Measurements from ENCODE around the gene AXIN2. TPM values are rescaled to one million over a fixed set of nuclear protein-coding genes. Genes with fewer than 3 reads are reported as not detected.

Gene AXIN2
- total RNA-seq, 2 experiments from 2014 or later, result 7.7 to 9.8 TPM

GRCh38 chr17:65567566-65567965 lies 6.1 kb upstream of the AXIN2 start:
- DNase-seq, result no peak
- H3K4me1 Mint-ChIP-seq, result peaks cover 7% of the 10 kb centered on the region
- peaks cover 5% of the 10 kb centered on the region for H3K27me3 Mint-ChIP-seq
- no peaks in the 10 kb centered on the region for H3K36me3 Mint-ChIP-seq
- H3K4me3 Mint-ChIP-seq, result no peak overlapping the region
- no peak for ATAC-seq (ENCODE audit: low read depth)
- H3K9me3 Mint-ChIP-seq, result no peaks in the 10 kb centered on the region
- POLR2A ChIA-PET, result no interaction called here
- no peak overlapping the region for H3K27ac Mint-ChIP-seq

DNA sequence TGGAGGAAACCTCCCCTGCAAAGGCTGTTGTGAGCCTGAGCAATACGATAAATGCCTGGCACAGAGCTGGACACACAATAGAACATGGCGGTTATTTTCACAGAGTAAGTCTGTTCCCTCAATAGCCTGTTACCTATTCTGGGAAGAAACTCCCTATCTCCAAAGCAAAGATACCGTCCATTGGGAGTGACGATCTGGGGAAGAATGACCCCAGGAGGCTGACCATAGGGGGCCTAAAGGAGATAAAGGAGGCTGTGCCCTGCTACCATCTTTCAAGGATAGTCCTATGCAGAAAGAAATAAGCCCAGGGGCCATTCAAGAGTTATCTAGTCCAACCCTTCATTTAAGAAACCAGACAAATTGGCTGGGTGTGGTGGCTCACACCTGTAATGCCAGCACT lies 4.1 kb upstream of the AXIN2 start:
- no peak overlapping the region for H3K4me3 Mint-ChIP-seq
- H3K36me3 Mint-ChIP-seq, result no peaks in the 10 kb centered on the region

DNA sequence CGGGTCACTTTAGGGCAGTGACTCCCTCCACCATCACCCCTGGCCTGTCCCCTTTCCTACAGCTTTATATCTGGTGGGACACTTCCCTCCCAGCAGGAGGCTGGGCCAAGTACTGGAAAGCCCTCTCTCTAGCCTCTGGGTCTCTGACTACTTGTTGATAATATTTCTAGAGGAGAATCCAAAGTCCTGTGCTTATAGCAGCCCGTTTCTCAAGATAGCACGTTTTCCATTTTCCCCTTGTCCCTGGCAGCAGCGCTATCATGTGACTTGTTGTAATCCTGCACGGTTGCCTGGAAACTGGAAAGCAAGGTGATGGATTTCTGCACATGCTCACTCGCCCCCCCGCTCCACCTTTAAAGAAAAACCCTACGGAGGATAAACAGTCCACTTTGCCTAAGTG lies 3.3 kb upstream of the AXIN2 start:
- Mint-ChIP-seq H3K9me3 (no peaks in the 10 kb centered on the region), H3K36me3 (no peaks in the 10 kb centered on the region), H3K27me3 (peaks cover 2% of the 10 kb centered on the region), H3K4me1 (peaks cover 13% of the 10 kb centered on the region), H3K27ac (no peak overlapping the region), H3K4me3 (no peak overlapping the region)
- ATAC-seq (ENCODE audit: low read depth), result no peak
- no peak for DNase-seq
- POLR2A ChIA-PET, result no interaction called here

More for the DNA sequence above, 4.1 kb upstream of the AXIN2 start:
- ATAC-seq (ENCODE audit: low read depth) (no peak), DNase-seq (no peak)
- peaks cover 13% of the 10 kb centered on the region for H3K4me1 Mint-ChIP-seq
- POLR2A ChIA-PET, result no interaction called here
- H3K27ac Mint-ChIP-seq, result no peak overlapping the region
- peaks cover 3% of the 10 kb centered on the region for H3K27me3 Mint-ChIP-seq
- no peaks in the 10 kb centered on the region for H3K9me3 Mint-ChIP-seq

GRCh38 chr17:65562206-65562531 lies 721 bp upstream of the AXIN2 start:
- Mint-ChIP-seq H3K9me3 (no peaks in the 10 kb centered on the region), H3K4me3 (peak overlapping the region; percentile 86), H3K4me1 (peaks cover 23% of the 10 kb centered on the region), H3K27me3 (peaks cover 12% of the 10 kb centered on the region), H3K27ac (no peak overlapping the region), H3K36me3 (peaks cover 4% of the 10 kb centered on the region)
- POLR2A ChIA-PET, result no interaction called here
- ATAC-seq (ENCODE audit: low read depth) (no peak), DNase-seq (no peak)

DNA sequence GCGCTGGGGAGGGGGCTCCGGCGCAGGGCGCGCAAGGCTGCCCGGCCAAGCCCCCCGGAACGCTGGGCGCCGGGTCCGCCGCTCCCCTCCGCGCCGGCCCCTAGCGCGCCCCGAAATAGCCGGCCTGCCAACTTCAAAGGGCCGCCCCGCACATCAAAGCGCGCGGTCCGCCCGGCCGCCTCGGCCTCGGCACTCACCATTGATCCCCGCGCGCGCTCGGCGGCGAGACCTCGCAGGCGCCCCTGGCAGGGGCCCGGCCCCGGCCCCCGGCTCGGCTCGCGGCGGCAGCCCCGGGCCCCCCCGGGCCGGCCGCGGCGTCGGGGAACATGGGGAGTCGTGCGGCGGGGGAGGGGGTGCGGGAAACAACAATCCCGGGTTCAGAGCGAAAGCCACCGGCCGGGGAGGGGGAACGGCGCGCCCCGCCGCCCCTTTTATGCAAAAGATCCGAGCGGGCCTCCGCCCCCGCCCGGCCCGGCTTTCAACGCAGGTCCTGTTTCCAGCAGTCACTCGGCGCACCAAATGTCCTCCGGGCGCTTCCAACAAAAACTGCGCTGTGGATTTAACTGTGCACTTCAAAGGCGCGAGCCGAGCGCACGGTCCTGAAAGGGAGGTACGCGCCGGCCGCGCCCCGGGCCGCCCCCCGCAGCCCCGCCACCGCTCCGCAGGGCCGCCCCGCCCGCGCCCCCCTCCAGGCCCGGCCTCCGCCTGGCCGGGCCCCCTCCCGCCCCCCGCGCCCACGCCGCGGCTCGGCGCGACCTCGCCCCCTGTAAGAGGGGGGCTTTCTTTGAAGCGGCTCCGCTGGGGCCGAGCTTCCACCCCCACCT lies 608 bp downstream of the AXIN2 start:
- Mint-ChIP-seq H3K36me3 (peaks cover 4% of the 10 kb centered on the region), H3K9me3 (no peaks in the 10 kb centered on the region), H3K4me3 (peak overlapping the region; percentile 86), H3K4me1 (peaks cover 23% of the 10 kb centered on the region), H3K27me3 (peaks cover 12% of the 10 kb centered on the region), H3K27ac (peak overlapping the region; percentile 75)
- ATAC-seq (ENCODE audit: low read depth) (peak; percentile 41), DNase-seq (peak; percentile 74)
- POLR2A ChIA-PET, result no interaction called here

DNA sequence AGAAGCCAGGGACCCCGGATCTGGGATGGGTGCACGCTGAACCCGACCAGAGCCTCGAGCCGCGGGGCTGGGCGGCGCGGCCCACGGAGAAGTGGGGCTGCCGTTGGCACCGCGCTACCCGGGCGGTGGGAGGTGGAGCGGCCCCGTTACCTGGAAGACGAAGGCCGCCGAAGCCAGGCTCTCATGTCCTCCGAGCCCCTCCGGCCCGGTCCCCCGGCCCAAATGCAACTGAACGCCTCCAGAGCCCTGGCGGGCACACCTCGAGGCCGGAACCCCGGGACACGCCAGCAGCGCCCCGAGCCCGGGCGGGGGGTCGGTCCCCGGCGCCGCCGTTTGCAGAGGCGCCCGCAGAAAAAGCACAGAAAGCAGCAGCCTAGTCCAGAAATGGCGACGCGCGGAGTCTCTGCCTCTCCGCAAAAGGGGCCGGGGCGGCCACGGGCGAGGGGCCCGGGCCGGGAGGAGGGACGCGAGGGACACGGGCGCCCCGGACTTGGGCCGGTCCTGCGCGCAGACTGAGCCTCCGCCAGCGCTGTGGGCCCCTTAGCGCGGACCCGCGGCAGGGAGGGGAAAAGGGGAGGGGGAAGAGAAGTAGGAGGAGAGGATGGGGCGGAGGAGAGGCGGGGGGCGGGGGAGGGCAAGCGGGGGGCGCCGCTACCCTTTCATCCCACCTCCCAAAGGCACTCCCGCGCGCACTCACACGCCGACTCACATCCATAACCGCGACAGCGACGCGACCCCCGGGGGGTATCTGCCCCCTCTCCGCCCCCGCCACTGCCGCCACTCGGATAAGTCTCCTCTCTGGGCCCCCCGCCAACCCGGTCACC lies 1.4 kb downstream of the AXIN2 start:
- H3K4me3 Mint-ChIP-seq, result peak overlapping the region; percentile 84
- no peak for ATAC-seq (ENCODE audit: low read depth)
- no peaks in the 10 kb centered on the region for H3K9me3 Mint-ChIP-seq
- H3K27me3 Mint-ChIP-seq, result peaks cover 12% of the 10 kb centered on the region
- peaks cover 23% of the 10 kb centered on the region for H3K4me1 Mint-ChIP-seq
- POLR2A ChIA-PET, result no interaction called here
- peak; percentile 59 for DNase-seq
- peaks cover 4% of the 10 kb centered on the region for H3K36me3 Mint-ChIP-seq
- no peak overlapping the region for H3K27ac Mint-ChIP-seq

DNA sequence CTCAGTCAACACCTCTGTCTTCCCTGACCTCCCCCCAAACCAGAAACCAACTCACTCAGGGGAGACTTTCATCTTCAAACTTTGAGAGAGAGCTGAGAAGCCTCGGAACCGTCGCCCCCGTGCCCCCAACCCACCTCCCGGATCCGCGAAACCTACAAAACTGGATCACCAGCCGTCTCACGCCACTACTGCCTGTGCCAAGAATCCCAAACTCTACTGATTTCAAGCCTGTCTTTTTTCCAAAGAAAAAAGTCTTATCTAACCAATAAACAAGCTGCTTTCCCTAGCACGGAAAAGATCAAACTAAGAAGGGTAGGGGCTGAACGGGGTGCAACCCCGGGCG lies 2.0 kb downstream of the AXIN2 start:
- Mint-ChIP-seq H3K27me3 (peaks cover 12% of the 10 kb centered on the region), H3K36me3 (peaks cover 4% of the 10 kb centered on the region), H3K9me3 (no peaks in the 10 kb centered on the region), H3K4me1 (peaks cover 25% of the 10 kb centered on the region), H3K4me3 (peak overlapping the region; percentile 84), H3K27ac (peak overlapping the region; percentile 68)
- POLR2A ChIA-PET, result no interaction called here
- ATAC-seq (ENCODE audit: low read depth) (no peak), DNase-seq (no peak)

- peaks cover 20% of the 10 kb centered on the region for H3K4me1 Mint-ChIP-seq
- DNase-seq (no peak), ATAC-seq (ENCODE audit: low read depth) (no peak)
- peaks cover 15% of the 10 kb centered on the region for H3K27me3 Mint-ChIP-seq
- POLR2A ChIA-PET, result no interaction called here
- H3K9me3 Mint-ChIP-seq, result no peaks in the 10 kb centered on the region
- peak overlapping the region; percentile 84 for H3K4me3 Mint-ChIP-seq
- peak overlapping the region; percentile 68 for H3K27ac Mint-ChIP-seq
- H3K36me3 Mint-ChIP-seq, result peaks cover 4% of the 10 kb centered on the region
These were observed 2.6 kb downstream of the AXIN2 start for GRCh38 chr17:65558683-65559460.

GRCh38 chr17:65558311-65558682 lies 3.2 kb downstream of the AXIN2 start:
- POLR2A ChIA-PET, result no interaction called here
- Mint-ChIP-seq H3K4me1 (peaks cover 20% of the 10 kb centered on the region), H3K36me3 (peaks cover 4% of the 10 kb centered on the region), H3K27ac (no peak overlapping the region), H3K27me3 (peaks cover 15% of the 10 kb centered on the region), H3K4me3 (peak overlapping the region; percentile 84), H3K9me3 (no peaks in the 10 kb centered on the region)
- DNase-seq (no peak), ATAC-seq (ENCODE audit: low read depth) (no peak)

DNA sequence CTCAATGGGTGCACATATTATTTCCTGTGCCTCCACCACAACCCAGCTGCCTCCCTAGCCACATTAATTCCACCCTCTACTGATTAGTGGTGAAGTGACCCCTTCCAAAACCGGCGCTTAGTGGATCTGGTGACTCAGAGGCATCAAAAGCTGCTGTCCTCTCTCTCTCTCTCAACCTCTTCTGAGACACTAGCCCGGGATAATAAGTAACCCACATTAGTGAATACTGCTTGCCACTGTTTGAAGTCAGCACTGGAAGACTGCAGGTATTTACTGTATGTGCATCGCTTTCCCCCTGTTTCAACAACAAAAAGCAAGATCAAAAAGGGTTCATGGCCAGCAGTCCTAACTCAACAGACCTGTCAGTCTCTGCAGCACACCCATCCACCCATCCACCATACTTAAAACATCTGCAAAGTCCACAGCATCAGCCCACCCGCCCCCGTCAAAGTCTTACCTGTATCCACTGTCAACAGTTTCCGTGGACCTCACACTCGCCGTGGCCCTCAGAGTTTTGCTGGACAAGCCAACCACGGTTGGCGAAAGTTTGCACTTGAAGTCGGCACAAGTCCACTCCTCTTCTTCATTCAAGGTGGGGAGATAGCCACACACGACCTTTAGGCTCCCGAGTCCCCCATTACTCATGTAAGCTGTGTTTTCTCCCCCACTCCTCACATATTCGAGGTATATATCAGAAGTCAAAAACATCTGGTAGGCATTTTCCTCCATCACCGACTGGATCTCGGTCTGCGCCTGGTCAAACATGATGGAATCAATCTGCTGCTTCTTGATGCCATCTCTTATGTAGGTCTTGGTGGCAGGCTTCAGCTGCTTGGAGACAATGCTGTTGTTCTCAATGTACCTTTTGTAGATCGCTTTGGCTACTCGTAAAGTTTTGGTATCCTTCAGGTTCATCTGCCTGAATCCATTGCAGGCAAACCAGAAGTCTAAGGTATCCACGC lies 3.8 kb downstream of the AXIN2 start:
- POLR2A ChIA-PET, result interaction anchor here (0.9 kb wide), 1 partner anchor 36 kb away, joined by 3 read pairs; no protein-coding TSS in a partner anchor
- no peak for DNase-seq
- Mint-ChIP-seq H3K27me3 (peaks cover 15% of the 10 kb centered on the region), H3K27ac (no peak overlapping the region), H3K9me3 (no peaks in the 10 kb centered on the region), H3K4me3 (no peak overlapping the region), H3K36me3 (peaks cover 5% of the 10 kb centered on the region), H3K4me1 (peaks cover 23% of the 10 kb centered on the region)
- ATAC-seq (ENCODE audit: low read depth), result no peak

DNA sequence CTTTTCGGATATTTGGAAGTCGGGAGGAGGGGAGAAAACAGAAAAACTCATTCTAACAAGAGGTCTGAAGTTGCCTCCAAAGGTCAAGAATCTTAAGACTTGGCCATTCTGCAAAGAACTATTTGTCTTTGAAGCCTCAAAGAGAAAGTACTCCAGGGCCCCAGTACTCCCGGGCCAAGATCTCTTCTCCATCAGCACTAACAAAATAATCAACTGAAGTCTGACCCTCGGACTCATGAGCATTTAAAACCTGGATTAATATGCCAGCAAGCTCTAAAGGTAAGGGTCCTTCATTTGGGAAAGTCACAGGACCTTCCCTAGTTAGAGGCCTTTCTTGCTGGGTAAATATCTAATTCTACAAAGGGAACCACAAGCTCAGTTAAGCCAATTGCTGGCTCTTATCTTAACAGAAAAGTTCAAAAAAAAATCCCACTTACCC lies 4.5 kb downstream of the AXIN2 start:
- DNase-seq, result no peak
- ATAC-seq (ENCODE audit: low read depth), result no peak
- no peak overlapping the region for H3K27ac Mint-ChIP-seq
- peaks cover 5% of the 10 kb centered on the region for H3K36me3 Mint-ChIP-seq
- peaks cover 19% of the 10 kb centered on the region for H3K4me1 Mint-ChIP-seq
- H3K9me3 Mint-ChIP-seq, result no peaks in the 10 kb centered on the region
- POLR2A ChIA-PET, result interaction anchor here (0.9 kb wide), 1 partner anchor 37 kb away, joined by 3 read pairs; no protein-coding TSS in a partner anchor
- H3K27me3 Mint-ChIP-seq, result peaks cover 15% of the 10 kb centered on the region
- no peak overlapping the region for H3K4me3 Mint-ChIP-seq

GRCh38 chr17:65556014-65556909 lies 5.2 kb downstream of the AXIN2 start:
- no peaks in the 10 kb centered on the region for H3K9me3 Mint-ChIP-seq

More at GRCh38 chr17:65556014-65556909, 5.2 kb downstream of the AXIN2 start:
- peak; percentile 92 for DNase-seq
- Mint-ChIP-seq H3K27me3 (peaks cover 15% of the 10 kb centered on the region), H3K4me1 (peaks cover 17% of the 10 kb centered on the region), H3K4me3 (no peak overlapping the region), H3K36me3 (peaks cover 5% of the 10 kb centered on the region), H3K27ac (no peak overlapping the region)
- ATAC-seq (ENCODE audit: low read depth), result peak; percentile 63
- POLR2A ChIA-PET, result interaction anchor here (0.9 to 1.8 kb wide), 2 partner anchors 38 to 262 kb away, joined by 3 to 4 read pairs; no protein-coding TSS in a partner anchor
